ENCODE measurements around the gene TRMT1L.

Gene TRMT1L

DNA sequence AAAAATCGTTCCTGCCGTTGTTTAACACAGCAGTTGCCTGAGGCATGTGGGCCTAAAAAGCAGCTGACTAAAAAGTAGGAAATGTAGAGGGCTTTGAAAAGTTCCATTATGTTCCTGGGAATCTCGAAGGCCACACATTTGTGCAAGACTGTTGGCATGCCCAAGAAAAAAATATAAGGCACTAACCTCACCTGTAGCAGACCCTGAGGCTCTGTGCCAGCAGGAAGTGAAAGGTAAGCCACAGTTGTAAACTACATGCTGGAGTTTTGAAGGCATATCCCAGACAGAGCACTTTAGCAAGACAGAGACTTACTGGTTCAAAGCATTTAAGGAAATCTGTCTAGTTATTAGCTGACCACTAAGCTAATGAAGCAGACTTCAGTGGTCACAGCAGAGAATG is 52.7 kb downstream of the TRMT1L start:
- no peak for DNase-seq (ENCODE audit: low spot score)
- TF ChIP-seq, protein P1, sequence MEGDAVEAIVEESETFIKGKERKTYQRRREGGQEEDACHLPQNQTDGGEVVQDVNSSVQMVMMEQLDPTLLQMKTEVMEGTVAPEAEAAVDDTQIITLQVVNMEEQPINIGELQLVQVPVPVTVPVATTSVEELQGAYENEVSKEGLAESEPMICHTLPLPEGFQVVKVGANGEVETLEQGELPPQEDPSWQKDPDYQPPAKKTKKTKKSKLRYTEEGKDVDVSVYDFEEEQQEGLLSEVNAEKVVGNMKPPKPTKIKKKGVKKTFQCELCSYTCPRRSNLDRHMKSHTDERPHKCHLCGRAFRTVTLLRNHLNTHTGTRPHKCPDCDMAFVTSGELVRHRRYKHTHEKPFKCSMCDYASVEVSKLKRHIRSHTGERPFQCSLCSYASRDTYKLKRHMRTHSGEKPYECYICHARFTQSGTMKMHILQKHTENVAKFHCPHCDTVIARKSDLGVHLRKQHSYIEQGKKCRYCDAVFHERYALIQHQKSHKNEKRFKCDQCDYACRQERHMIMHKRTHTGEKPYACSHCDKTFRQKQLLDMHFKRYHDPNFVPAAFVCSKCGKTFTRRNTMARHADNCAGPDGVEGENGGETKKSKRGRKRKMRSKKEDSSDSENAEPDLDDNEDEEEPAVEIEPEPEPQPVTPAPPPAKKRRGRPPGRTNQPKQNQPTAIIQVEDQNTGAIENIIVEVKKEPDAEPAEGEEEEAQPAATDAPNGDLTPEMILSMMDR (IDR thresholded peaks at IDR 0.05; ENCODE audit: borderline replicate concordance, control extremely low read depth, extremely low read depth, insufficient read depth, missing control alignments) = no peak

DNA sequence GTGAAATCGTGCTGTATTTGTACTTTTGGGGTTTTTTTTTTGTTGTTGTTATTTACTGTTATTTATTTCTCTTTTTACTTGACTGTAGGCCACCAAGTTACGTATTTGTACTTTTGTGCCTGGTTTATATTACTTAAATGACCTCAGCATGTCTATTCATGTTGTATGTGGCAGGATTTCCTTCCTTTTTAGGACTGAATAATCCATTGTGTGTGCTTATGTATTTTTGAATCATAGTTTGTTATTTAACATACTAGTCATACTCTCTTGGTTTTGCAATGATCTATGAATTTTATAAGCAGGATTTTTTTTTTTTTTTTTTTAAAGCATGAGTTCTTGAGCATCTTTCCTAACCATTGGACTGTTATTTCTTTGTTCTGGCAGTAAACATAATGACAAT is 60.2 kb downstream of the TRMT1L start:
- DNase-seq (ENCODE audit: low spot score) = no peak
- TF ChIP-seq, protein P1 (IDR thresholded peaks at IDR 0.05; ENCODE audit: borderline replicate concordance, control extremely low read depth, extremely low read depth, insufficient read depth, missing control alignments) = no peak
- in situ Hi-C loops (cut with MboI; ENCODE audit: low sequenced_read_pairs, unreplicated experiment) = no loop called here

More for the DNA sequence above, 52.7 kb downstream of the TRMT1L start:
- in situ Hi-C loops (cut with MboI; ENCODE audit: low sequenced_read_pairs, unreplicated experiment) = no loop called here

DNA sequence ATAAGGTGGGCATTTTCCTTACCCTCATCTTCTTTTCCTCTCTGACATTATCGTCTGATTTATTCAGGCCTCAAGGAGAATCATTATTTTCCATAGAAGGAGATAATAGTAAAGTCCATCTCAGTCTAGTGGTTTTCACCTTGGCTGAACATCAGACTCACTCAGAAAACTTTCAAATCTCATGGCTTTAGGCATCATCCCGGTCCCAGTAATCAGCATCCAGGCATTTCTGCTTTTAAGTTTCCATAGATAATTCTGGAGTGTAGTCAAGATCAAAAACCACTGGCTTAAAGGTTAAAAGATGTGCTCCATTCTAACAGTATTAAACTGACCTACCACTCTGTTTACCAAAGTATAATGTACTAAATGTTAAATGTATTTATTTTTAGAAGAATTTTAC is 62.0 kb downstream of the TRMT1L start:
- in situ Hi-C loops (cut with MboI; ENCODE audit: low sequenced_read_pairs, unreplicated experiment) = no loop called here
- DNase-seq (ENCODE audit: low spot score) = no peak
- TF ChIP-seq, protein P1 (IDR thresholded peaks at IDR 0.05; ENCODE audit: borderline replicate concordance, control extremely low read depth, extremely low read depth, insufficient read depth, missing control alignments) = no peak

DNA sequence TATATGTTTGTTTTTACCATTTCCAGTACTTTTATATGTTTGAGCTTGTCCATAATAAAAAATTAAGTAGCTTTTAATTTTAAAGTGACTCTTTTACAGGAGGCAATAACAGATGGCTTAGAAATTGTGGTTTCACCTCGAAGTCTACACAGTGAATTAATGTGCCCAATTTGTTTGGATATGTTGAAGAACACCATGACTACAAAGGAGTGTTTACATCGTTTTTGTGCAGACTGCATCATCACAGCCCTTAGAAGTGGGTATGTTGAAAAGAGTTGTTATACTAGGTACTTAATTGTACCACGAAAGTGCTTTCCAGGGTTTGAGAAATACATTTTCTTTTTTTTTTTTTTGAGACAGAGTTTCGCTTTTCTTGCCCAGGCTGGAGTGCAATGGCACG is 65.3 kb downstream of the TRMT1L start:
- TF ChIP-seq, protein P1 (IDR thresholded peaks at IDR 0.05; ENCODE audit: borderline replicate concordance, control extremely low read depth, extremely low read depth, insufficient read depth, missing control alignments) = no peak
- in situ Hi-C loops (cut with MboI; ENCODE audit: low sequenced_read_pairs, unreplicated experiment) = no loop called here
- DNase-seq (ENCODE audit: low spot score) = no peak

DNA sequence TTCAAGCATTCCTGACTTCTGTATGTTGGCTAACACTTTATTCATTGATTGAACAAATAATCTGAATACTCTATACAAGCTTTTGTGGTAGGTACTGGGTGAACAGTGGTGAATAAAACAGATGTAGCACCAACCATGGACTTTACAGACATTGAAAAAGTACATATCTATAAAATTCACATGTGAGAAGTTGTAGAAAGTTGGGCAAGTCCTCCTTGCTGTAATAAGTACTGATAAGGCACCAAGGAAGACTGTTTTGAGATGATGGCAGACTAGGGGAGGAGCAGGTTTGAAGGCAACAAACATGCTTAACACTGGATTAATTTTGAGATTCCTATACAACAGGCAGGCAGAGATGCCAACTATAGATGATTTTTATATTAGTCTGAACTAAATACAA is 69.0 kb downstream of the TRMT1L start:
- DNase-seq (ENCODE audit: low spot score) = no peak
- TF ChIP-seq, protein P1 (IDR thresholded peaks at IDR 0.05; ENCODE audit: borderline replicate concordance, control extremely low read depth, extremely low read depth, insufficient read depth, missing control alignments) = no peak
- in situ Hi-C loops (cut with MboI; ENCODE audit: low sequenced_read_pairs, unreplicated experiment) = no loop called here

DNA sequence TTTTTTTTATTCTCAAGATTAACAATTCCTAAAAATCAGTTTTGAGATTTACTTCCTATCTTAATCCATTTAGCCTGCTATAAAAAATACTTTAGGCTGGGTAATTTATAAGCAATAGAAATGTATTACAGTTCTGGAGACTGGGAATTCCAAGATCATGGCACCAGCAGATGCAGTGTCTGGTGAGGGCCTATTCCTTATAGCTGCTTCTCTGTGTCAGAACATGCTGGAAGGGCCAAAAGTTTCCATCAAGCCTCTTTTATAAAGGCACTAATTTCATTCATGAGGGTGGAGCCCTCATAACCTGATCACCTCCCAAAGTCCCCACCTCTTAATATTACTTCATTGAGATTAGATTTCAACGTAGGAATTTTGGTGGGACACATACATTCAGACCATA is 69.7 kb downstream of the TRMT1L start:
- no peak for DNase-seq (ENCODE audit: low spot score)
- TF ChIP-seq, protein P1 (IDR thresholded peaks at IDR 0.05; ENCODE audit: borderline replicate concordance, control extremely low read depth, extremely low read depth, insufficient read depth, missing control alignments) = no peak
- in situ Hi-C loops (cut with MboI; ENCODE audit: low sequenced_read_pairs, unreplicated experiment) = no loop called here

DNA sequence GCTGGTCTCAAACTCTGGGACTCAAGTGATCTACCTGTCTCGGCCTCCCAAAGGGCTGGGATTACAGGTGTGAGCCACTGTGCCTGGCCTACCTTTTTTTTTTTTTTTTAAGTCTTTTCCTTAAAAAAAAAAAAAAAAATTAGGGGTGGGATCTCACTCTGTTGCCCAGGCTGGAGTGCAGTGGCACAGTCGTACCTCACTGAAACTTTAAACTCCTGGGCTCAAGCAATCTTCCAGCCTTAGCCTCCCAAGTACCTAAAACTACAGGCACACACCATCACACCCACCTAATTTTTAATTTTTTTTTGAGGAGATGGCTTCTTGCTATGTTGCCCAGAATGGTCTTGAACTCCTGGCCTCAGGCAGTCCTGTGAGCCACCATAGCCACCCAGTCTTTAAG is 72.9 kb downstream of the TRMT1L start:
- in situ Hi-C loops (cut with MboI; ENCODE audit: low sequenced_read_pairs, unreplicated experiment) = no loop called here
- TF ChIP-seq, protein P1 (IDR thresholded peaks at IDR 0.05; ENCODE audit: borderline replicate concordance, control extremely low read depth, extremely low read depth, insufficient read depth, missing control alignments) = no peak
- no peak for DNase-seq (ENCODE audit: low spot score)

All from GM13976 (cell line).